Right ventricle myocardium inferior (tissue), 1 donor: ENCODE data around the gene SLC38A7. TPM values are rescaled to one million over a fixed set of nuclear protein-coding genes. Genes with fewer than 3 reads are reported as not detected.
"Not testable (repeated sequence)": the region's sequence is repeated elsewhere in the genome, so short reads cannot be mapped to it uniquely, and the experiment has no call there.

Experiments used
- ATAC-seq: fragments of 200-7000 bp; cut with Tn5 transposase; one replicate; pipeline ENCODE4 v1.9.1; 2020; ENCODE audit warnings: mild to moderate bottlenecking, moderate library complexity
- DNase-seq: peaks from one replicate; pipeline ENCODE4 v3.0.0; 2021; ENCODE audit errors: missing footprints
- intact Hi-C: fragments of 100-400 bp; cut with DNase I; formaldehyde crosslinking; loops from one replicate; pipeline ENCODE4 v1.11.0; 2022
- total RNA-seq: library from RNA; stranded (reverse); fragmentation: NEBNext Ultra II Directional; extraction: Animal tissue kit (Norgen Biotek cat#: 25700); gene quantifications from one replicate; pipeline ENCODE4 v1.2.1, GENCODE V29; 2021
- donor health status: DM: no; HTN: yes; CAD: no; lungs with severe emphysema.

The SLC38A7 gene
- total RNA-seq, 1 donor from 2014 or later: 32.7 TPM

DNA sequence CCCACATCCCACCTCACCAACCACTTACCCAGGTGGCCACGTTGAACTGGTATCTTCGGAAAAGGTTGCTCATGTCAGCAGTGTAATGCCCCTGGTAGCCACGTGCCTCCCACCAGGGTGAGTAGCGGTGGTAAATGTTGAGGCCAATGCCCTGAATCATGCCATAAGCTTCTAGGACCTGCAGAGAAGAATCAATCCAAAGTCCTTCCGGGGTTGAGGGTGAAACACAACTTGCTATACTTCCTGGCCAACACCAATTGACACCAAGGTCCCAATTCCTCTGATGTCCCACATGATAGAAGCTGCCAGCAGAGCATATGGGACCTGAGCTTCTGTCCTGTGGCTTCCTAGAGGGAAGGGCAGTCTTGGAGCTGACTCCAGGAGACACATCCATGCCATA, 43.6 kb downstream of the SLC38A7 start:
- intact Hi-C loops: no loop called here
- DNase-seq: no peak
- ATAC-seq: no peak

DNA sequence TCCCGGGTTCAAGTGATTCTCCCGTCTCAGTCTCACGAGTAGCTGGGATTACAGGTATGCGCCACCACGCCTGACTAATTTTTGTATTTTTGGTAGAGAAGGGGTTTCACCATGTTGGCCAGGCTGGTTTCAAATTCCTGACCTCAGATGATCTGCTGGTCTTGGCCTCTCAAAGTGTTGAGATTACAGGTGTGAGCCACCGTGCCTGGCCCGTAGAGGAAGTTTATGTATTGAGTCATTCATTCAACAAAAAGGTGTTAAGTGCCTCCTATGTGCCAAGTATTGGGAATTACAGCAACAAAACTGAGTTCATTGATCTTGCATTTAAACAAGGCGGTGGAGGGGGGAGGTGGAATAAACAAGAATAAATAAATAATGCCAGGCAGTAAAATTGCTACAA, 44.7 kb downstream of the SLC38A7 start:
- no peak for ATAC-seq
- DNase-seq: no peak
- intact Hi-C loops: loop anchor here (10.0 kb wide), 2 partner anchors 245 to 615 kb away; partner anchors contain the start of genes GINS3 and MMP15

DNA sequence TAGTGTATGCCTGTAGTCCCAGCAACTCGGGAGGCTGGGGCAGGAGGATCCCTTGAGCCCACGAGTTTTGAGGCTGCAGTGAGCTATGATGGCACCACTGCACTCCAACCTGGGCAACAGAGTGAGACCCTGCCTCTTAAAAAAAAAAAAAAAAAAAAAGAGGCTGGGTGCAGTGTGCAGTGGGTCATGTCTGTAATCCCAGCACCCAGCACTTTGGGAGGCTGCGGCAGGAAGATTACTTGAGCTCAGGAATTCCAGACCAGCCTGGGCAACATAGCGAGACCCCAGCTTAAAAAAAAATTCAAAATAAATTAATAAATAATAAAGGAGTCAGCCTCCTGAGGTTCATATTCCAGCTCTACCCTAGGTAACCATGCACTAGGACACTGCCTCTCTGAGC, 45.3 kb downstream of the SLC38A7 start:
- ATAC-seq (no peak), DNase-seq (no peak)
- intact Hi-C loops: loop anchor here (10.0 kb wide), 2 partner anchors 244 to 614 kb away; partner anchors contain the start of genes GINS3 and MMP15

DNA sequence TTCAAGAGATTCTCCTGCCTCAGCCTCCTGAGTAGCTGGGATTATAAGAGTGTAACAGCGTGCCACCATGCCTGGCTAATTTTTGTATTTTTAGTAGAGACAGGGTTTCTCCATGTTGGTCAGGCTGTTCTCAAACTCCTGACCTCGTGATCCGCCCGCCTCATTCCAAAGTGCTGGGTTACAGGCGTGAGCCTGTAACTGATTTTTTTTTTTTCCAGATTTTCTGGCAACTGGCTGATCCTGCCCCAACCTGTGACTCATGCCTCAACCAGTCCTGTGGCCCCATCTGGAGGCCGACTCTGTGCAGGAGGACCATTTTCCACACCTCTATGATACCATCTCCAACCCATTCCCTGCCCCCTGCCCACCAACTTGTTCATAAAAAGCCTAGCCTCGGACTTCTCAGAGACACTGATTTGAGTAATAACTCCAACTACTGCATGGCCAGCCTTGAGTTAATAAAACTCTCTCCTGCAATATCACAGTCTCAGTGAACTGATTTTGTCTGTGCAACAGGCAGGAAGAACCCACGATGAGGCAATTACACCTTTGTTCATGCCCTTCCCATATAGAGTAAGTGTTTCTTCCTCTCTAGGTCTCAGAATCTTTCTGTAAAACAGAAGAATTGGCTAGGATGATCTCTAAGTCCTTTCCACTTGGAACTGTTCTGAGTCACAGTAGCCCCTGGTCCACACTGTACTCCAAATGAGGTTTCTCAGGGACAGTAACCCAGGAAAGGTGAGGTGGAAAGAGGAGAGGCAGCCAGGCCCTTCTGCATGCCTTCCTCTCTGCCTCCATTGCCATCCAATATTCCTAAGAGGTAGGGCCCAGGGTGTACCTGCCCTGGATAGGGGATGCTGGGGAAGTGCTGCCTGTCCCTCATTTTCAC, 46.2 kb downstream of the SLC38A7 start:
- DNase-seq (no peak), ATAC-seq (peak; percentile 82)
- intact Hi-C loops: loop anchor here (10.0 kb wide), 2 partner anchors 244 to 614 kb away; partner anchors contain the start of genes GINS3 and MMP15

DNA sequence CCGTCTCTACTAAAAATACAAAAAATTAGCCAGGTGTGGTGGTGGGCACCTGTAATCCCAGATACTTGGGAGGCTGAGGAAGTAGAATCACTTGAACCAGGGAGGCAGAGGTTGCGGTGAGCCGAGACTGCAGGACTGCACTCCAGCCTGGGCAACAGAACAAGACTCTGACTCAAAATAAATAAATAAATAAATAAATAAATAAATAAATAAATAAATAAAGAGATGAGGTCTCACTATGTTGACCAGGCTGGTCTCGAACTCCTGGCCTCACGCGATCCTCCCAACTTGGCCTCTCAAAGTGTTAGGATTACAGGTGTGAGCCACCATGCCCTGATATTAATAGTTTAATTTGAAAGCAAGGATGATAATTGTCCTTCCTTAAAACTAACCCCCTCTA, 47.5 kb downstream of the SLC38A7 start:
- intact Hi-C loops: loop anchor here (10.0 kb wide), 2 partner anchors 242 to 612 kb away; partner anchors contain the start of genes GINS3 and MMP15
- not testable (repeated sequence) for ATAC-seq

DNA sequence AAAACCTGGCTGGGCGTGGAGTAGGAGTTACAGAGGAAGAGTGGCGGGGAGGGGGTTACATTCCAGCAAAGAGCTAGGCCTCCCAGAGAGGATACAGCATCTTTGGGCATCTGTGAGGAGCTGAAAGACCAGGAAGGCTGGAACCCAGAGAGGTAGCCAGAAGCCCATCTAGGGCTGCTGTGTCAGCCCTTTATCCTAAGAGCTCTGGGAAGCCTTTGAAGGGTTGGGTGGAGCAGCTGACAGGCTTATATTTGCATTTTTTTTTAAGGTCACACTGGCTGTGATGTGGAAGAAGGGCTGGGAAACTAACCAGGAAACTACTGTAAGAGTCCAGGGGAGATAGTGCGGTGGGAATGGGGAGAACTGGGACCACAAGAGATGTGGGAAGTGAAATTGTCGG, 48.1 kb downstream of the SLC38A7 start:
- intact Hi-C loops: loop anchor here (10.0 kb wide), 2 partner anchors 242 to 612 kb away; partner anchors contain the start of genes GINS3 and MMP15
- ATAC-seq (no peak), DNase-seq (no peak)

More for the DNA sequence above, 47.5 kb downstream of the SLC38A7 start:
- DNase-seq: not testable (repeated sequence)

DNA sequence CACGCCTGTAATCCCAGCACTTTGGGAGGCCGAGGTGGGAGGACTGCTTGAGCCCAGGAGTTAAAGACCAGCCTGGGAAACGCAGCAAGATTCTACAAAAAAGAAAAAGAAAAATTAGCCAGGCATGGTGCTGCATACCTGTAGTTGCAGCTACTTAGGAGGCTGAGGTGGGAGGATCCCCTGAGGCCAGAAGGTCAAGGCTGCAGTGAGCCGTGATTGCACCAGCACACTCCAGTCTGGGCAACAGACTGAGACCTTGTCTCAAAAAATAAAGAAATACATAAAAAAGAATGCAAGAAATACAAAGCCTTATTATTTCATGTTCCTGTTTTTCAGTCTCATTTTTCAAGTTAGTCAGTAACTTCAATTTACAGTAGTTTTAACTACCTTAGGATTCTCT, 49.1 kb downstream of the SLC38A7 start:
- intact Hi-C loops: loop anchor here (10.0 kb wide), 2 partner anchors 241 to 611 kb away; partner anchors contain the start of genes GINS3 and MMP15
- ATAC-seq (no peak), DNase-seq (no peak)

DNA sequence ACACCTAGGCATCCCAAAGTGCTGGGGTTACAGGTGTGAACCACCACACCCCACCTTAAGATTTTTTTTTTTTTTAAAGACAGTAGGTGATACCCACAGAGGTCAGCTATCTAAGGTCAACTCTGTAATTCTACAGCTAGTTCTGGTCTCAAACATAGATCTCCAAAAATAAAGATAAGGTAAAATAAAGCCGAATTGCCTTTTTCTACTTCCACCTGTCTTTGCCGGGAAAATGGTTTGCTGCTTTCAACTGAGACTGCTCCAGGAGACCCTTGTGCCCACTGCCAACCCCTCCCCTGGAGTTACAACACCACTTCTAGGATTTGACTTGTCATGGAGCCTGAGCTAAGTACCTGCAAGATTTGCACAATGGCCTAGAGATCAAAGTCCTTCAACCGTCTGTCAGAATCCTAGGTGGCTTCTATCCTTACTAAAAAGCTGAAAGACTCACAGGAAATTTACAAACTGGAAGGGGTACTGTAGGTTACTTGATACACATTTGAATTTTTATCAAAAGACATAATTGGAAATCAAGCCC, 50.2 kb downstream of the SLC38A7 start:
- DNase-seq (no peak), ATAC-seq (no peak)
- intact Hi-C loops: loop anchor here (5.0 to 10.0 kb wide), 3 partner anchors 240 to 610 kb away; partner anchors contain the start of genes GINS3 and MMP15

DNA sequence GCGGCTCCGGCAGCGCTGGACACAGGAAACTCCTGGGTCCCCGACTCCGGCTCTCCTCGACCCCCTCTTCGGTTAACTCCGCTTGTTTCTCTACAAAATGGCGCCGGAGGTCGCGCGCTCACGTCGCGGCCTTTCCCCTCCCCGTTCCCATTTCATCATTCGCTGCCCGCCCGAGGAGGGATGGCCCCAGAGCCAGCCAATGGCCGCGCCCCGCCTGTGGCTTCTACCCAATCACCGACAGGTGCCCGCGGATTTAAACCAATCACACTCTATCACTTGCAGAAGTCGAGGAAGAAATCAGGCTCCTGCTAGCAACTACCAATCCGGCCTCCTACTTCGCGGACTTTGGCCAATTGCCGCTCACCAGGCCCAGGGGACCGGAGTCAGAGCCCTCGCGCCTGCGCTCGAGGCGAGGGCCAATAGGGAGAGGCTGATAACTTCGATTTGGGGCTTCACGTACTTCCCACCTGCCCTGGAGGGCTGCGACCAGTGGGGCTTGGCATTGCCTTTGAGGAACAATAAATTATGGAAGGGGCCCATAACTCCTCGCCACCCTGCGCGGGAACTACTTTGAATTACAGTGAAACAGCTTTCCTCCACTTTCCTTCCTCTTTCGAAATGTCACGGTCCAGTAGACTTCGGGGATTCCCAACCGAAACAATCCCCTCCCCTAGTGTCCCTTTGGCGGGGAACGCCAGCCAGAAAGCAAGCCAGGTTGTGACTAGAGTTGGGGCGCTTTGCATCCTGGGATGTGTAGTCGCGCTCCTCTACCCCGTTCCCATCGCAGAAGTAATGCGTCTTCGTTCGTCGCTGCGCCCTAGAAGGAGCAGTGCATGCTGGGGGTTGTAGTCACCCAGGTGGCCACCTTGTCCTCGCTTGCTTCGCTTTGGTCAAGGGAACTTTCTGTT, 54.6 kb downstream of the SLC38A7 start, which contains the start of gene CNOT1:
Gene CNOT1, minus strand, starts transcription at position 94 of the 908 bp plus-strand sequence. CDS start 30,489 bp downstream, outside the sequence.
- ATAC-seq (peak; percentile 95), DNase-seq (peak; percentile 98)
- intact Hi-C loops: loop anchor here (5.0 to 10.0 kb wide), 5 partner anchors 98 to 605 kb away; partner anchors contain the start of genes GINS3, MMP15 and SETD6

DNA sequence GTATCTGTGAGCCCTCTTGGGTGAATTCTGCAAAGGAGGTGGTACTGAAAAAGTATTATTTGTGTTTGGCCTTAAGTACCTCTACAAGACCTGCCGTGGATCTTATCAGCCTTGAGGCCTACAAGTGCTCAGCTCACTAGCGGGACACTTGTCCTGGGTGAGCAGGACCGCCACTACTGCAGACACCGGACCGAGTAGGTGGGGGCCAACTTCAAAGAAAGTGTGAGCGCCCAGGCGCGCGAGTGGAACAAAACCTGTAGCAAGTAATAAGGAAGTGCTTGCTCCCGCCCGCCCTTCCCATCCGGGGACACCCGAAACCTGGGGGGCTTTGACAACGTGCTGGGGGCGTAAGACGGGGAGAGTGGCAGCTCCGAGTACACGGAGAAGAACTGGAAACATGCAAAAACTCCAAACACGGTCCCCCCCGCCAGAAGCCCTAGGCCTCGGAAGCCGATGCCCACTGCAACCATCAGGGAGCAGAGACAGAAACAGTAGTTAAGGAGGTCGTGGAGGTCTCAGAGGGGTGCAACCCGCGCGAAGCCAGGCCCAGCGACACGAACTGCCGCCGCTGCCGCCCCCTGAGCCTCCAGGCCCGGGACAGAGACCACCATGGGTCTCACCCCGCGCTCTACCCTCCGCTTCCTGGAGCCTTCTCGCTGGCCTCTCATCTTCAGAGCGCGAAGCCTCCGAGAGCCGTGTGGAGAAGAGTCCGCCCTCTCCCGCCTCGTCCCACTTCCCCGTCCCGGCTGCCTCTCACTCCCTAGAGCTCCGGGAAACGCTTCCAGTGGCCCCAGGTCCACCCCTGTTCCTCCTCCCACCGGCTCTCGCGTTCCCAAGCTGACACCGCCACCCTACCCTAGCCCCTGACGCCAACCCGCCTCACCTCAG, 55.5 kb downstream of the SLC38A7 start:
- DNase-seq: peak; percentile 82
- intact Hi-C loops: loop anchor here (5.0 to 10.0 kb wide), 2 partner anchors 97 to 114 kb away; partner anchors contain the start of gene SETD6

DNA sequence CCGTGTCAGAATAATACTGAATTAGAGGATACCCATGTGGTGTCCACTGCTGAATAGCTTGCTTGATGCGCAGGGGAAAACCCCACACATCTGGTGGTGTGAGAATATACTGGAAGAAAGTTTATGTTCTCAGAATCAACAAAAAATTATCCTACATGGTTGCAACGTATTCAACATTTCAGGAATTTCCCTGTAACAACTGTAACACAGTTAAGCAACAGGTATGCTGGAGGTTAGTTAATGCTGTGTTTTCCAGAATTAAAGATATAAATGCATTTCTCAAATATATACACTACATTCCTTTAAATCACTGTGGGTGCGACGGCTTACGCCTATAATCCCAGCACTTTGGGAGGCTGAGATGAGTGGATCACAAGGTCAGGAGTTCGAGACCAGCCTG, 60.4 kb downstream of the SLC38A7 start:
- intact Hi-C loops: loop anchor here (10.0 kb wide), 1 partner anchor 109 kb away; the partner anchor contains the start of gene SETD6
- DNase-seq: no peak
- ATAC-seq: no peak

More for the DNA sequence above, 55.5 kb downstream of the SLC38A7 start:
- ATAC-seq: peak; percentile 24

DNA sequence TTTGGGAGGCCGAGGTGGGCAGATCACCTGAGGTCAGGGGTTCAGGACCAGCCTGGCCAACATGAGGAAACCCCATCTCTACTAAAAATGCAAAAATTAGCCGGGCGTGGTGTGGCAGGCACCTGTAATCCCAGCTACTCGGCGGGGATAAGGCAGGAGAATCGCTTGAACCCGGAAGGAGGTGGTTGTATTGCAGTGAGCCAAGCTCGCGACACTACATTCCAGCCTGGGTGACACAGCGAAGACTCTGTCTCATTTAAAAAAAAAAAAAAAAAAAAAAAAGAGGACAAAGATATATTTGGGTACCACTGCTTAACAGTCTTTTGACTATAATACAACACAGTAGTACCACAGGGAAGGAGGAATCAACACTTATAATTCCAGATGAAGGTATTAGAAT, 64.2 kb downstream of the SLC38A7 start:
- intact Hi-C loops: loop anchor here (10.0 kb wide), 1 partner anchor 106 kb away; the partner anchor contains the start of gene SETD6
- DNase-seq: no peak
- ATAC-seq: no peak

DNA sequence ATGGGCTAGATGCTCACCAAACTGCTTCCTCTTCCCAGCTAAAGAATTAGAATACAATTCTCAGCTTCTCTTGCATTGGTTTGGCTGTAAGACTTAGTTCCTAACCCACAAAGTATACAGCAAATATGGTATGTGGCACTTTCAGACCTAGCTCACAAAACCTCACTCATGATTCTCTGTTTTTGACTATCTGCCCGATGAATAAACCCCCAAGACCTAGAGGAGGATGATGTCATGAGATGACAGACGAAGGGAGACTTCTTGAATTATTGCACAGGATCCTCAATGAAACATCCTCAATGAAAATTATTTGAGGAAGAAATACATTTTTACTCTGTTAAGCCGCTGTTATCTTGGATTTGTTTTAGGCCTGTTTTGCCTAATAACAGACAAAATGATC, 69.3 kb downstream of the SLC38A7 start:
- intact Hi-C loops: no loop called here
- DNase-seq: no peak
- ATAC-seq: no peak
